Activated CD4-positive, alpha-beta T cell treated with anti-CD3 and anti-CD28 coated beads for 24 hours (primary cell): ENCODE results near the gene CLDND1.

Source experiments
- DNase-seq, 2 donors: peaks; one replicate each; pipeline ENCODE4 v3.0.0-alpha.2; 2020; ENCODE audit warnings: low read depth in 2 of 2

Gene CLDND1

GRCh38 chr3:98514948-98515347 is 7.8 kb downstream of the CLDND1 start:
- no peak for DNase-seq

DNA sequence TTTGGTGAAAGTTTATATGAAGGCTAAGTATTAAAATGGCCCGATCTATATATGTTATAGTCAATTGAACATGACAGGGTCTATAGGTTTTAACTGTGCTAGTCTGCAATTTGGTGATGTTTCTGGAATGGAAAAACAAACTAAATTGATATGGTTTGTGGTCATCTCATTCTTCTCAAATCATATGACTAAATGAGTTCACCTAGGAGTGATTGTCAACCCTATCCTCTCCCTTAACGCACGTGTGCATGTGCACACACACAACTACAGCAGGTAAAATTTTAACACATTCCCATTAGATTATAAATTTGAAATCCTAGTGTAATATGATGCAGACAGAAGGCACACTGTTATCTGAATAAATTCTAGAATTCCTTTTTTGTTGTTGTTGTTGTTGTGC is 9.0 kb downstream of the CLDND1 start:
- no peak for DNase-seq

- DNase-seq, result no peak
Measured at GRCh38 chr3:98513091-98513511, 9.6 kb downstream of the CLDND1 start.

- DNase-seq, result no peak
Measured at GRCh38 chr3:98512576-98512975, 10.1 kb downstream of the CLDND1 start.

DNA sequence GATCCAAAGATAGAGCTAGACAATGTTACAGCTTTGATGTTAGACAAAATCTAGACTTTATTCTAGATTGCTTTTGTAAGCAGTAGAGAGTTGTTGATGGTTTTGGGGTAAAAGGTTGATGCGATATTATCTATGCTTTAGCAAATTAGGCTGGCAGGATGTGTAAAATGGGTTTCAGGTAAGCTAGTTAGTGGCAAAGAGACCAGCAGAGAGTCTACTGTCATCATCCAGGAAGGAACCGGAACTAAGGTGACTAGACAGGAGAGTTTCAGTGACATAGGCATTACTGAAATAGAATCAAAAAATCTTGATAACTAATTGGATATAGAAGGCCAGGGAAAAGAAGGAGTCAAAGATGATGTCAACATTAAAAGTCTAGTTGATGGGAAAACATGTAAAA is 14.1 kb downstream of the CLDND1 start:
- no peak for DNase-seq

GRCh38 chr3:98504539-98504938 is 18.2 kb downstream of the CLDND1 start:
- no peak for DNase-seq

DNA sequence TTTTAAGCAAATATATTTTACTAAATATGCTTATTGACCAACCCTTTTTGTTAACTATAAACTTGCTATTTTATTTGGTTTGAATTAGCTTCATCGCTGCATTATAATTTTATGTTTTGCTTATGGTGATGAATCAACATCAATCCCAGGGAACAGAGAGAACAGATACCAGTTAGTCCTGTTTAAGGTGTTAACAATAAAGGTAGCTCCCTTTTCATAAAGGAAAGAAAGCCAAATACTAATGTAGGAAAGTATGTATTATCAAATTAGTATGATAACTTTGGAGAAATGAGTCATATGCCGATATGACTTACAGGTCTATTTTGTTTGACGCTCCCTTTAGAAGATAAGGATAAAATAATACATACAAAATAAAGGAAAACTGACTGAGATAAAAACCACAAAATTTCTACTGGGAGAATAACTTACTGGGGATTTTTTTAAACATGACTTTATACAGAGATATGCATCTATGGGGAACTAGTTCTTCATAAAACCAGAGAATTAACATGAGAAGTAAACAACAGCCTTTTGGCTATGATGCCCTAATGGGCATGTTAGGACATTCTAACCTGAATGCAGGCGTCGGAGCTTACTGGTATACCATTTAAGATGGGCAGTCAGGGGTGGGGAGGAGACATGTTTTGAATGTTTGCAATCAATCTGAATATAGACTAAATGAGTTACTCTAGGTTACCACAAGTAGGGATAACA is 20.7 kb downstream of the CLDND1 start:
- no peak for DNase-seq

- no peak for DNase-seq
Measured at GRCh38 chr3:98501270-98501669, 21.4 kb downstream of the CLDND1 start.

DNA sequence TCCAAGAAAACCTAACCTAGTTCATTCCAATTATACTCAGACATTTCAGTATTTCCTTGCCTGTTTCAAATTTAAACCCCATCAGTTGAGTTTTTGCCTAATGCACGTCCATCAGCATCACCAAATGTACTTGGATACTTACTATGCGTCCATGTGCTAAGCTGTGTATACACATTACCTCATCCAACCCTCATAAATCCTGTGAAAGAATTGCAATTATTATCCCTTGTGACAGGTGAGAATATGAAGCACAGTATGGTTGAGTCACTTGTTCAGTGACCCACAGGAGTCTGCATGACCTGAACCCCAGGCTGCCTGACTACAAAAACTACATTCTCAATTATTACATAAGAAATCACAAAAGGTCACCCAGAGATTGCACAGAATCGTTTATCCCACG is 22.7 kb downstream of the CLDND1 start:
- DNase-seq, result no peak

DNA sequence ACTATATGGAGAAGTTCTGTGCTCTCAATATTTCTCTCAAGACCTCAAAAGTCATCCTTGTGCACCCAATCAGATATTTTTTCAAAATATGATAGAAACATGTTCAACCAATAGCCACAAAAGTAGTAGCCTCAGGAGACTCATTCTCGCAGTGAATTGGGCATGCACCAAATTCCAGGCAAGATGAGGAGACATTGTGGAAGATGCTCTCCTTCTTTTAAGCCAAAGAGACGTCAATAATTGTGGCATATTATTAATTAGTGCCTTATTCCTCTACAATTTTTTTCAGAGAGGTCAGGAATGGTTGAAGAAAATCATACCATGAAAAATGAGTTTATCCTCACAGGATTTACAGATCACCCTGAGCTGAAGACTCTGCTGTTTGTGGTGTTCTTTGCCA is 25.3 kb downstream of the CLDND1 start, which contains the start of gene OR5K2:
TSS of gene OR5K2 (plus strand) at position 301 of the 400 bp plus-strand sequence. CDS start at position 301, 0 bp downstream.
- DNase-seq, result no peak

DNA sequence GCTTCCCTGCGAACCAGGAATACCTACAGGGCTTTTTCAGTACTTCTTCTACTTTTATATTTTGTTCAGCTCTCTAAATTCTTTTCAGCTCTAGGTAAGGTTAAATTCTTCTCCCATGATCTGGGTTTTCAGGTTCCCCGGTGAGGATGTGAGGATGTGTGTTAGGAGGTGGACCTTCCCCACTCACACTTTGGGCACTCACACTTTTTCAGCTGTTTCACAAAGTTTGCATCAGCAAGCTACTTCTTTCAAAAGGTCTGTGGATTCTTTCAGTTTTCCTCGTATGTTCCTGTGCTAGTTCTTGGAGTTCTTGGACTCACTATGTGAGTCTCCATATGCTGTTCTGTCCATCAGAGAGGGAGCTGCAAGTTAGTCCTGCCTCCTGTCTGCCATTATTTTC is 39.1 kb downstream of the CLDND1 start:
- DNase-seq, result no peak

- DNase-seq, result no peak
Measured at GRCh38 chr3:98482717-98483482, 39.8 kb downstream of the CLDND1 start.
